Stimulated activated CD8-positive, alpha-beta memory T cell treated with anti-CD3 and anti-CD28 coated beads, Interleukin-7, amount 100 ng/mL, for 24 hours (primary cell): ENCODE measurements around the gene STRN4.

Source experiments
- DNase-seq: peaks from one replicate; pipeline ENCODE4 v3.0.0-alpha.2; 2020; ENCODE audit warnings: low read depth

Gene STRN4

DNA sequence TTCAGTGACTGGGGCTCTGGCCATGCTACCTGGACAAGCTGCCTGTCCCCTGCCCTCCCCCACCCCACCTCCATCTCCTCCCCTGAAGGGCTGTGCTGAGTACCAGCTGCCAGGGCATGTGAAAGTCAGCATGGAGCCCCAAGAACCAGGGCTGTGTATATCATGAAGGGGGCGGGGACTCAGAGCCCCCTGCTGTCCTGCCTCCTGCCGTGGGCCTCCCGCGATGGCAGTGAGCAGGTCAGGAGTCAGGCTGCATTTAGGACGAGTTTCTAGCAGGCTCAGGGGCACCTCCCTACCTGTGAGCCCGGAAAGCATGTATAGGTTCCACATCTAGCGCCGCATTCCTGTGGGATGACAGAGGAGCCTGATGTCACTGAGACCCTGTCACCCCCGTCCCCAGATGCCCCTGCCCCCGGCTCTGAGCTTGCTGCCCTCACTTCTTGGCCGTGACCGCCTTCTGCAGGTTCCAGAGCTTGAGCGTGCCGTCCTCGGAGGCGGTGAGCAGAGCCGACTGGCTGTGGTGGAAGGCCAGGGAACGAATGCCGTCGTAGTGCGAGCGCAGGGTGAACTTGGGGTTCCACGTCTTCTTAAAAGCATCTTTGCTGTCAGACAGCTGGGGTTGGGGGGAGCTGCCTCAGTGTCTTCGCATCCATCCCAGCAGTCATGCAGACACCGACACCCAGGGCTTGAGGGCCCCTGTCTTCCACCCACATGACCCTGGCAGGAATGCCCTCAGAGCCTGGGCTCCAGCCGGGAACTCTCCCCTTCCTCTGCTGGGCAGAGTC lies 21.0 kb downstream of the STRN4 start:
- DNase-seq = no peak

DNA sequence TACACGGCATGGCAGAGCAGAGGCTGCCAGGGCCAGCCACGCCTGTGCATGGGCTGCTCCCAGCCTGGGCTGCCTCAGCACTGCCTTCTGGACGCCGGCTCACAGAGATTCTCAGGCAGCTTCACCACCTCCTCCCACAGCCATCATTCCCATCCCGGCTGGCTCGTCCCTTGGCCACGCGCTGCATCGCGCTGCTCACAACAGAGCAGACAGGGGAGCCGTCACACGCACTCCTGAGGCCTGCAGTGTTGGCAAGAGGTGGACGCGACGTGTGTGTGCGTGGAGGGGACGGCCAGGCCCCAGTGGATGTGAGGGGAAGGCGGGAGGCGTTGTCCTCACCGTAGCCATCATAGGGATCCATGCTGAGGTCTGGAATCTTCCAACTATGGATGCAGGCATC lies 21.8 kb downstream of the STRN4 start:
- DNase-seq = no peak

DNA sequence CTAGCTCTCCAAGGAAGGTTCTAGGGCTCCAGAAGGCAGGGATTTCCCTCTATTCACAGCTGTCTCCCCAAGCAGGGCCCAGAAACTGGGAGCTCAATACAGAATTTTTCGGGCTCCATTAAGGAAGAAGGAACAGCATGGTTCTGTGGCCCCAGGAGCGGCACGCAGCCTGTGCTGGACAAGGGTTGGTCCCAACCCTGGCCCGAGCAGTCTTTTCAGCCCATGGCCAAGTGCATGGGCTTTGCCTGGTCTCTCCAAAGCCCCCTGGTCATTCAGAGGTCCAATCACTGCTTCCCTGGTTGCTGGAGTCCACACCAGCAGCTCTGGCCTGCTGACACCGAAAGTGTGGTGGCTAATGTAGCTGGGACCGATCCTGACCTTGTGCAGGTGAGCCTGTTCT lies 22.8 kb downstream of the STRN4 start:
- no peak for DNase-seq

DNA sequence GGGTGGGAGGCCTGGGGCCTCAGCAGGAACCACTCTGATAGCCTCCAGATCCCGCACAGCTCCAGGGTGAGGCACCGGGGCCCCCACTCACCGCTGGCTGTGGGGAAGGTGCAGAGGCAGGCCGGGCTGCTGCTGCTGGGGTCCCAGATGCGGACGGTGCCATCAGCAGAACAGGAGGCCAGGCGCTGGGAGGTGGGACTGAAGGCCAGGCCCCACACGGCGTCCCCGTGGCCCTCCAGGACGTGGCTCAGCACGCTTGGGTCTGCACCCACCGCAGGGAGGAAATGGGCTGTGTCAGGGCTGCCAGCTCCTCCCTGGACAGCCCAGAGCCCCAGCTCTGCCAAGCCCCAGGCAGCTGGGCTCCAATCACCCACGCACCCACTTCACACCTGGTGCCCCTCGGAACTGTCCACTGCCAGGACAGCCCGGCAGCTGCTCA lies 23.2 kb downstream of the STRN4 start:
- DNase-seq = no peak

DNA sequence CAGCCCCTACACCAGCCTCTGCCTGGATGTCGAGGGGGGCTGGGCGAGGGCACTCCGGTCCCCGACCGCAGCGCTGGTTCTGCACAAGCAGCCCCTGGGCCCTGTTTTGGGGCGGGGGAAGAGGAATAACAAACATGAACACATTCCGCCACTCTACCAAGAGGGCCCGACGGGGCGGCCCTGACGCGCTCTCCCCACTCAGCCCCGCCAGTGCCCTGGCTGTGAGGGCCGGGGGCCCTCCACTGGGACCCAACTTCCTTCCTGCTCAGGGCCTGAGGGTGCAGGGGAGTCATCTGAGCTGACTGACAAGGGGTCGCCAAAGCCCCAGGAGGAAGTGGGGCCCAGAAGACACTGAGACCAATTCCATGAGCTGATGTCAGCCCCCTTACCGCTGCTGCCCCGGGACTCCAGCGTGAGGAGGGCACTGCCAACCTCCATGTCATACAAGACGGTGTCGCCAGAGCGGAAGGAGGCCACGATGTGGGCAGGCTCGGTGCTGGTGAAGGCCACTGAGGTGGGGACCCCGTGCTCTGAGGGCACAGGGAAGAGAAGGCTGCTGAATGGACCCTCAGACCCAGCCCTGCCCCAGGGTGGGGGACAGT lies 23.7 kb downstream of the STRN4 start:
- DNase-seq = no peak

DNA sequence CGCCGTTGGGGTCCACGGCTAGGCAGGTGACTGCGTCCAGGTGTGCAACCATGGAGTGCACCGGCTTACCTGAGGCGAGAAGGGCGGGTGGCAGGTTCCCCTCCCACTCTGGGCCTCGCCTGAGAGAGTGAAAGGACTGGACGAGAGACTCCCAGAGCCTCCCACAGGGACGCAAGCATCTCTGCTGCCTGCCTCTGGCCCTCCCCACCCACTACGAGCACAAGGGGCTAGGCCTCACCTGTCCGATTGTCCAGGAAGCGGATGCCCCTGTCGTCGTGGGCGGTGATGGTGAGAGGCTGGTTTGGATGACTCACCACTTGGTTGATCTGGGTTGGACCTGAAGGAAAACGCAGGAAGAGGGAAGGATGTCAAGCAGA lies 24.3 kb downstream of the STRN4 start:
- no peak for DNase-seq

DNA sequence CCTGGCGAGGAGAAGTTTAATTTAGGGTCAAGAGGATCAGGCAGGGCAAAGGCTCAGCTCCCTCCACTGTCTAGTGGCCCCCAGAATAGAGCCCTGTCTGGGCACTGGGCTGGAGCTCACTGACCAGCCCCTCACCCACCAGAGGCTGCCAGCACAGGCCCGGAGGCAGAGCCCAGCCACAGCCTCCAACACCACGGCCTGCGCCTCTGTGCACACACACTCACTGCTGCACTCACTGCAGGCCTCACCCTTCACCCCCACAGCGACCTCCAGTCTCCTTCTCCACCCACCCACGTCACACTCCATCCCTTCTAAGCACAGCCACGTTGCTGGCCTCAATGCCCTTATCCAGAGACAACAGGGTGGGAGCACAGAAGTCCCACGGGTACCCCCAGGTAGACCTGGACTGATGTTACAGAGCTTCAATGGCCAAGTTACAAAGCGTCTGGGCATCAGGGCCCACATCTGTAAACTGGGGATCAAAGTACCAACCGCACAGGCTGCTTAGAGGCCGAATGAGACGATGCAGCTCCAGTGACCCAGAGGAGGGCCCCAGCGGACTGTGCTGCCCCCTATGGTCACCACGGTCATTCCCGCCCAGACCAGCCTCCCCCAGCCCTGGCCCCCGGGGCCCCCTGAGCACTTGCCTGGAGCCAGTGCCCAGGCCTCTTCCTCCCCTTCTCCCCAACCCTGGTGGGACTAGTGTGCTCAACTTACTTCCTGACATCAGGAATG lies 24.8 kb downstream of the STRN4 start:
- DNase-seq = no peak

DNA sequence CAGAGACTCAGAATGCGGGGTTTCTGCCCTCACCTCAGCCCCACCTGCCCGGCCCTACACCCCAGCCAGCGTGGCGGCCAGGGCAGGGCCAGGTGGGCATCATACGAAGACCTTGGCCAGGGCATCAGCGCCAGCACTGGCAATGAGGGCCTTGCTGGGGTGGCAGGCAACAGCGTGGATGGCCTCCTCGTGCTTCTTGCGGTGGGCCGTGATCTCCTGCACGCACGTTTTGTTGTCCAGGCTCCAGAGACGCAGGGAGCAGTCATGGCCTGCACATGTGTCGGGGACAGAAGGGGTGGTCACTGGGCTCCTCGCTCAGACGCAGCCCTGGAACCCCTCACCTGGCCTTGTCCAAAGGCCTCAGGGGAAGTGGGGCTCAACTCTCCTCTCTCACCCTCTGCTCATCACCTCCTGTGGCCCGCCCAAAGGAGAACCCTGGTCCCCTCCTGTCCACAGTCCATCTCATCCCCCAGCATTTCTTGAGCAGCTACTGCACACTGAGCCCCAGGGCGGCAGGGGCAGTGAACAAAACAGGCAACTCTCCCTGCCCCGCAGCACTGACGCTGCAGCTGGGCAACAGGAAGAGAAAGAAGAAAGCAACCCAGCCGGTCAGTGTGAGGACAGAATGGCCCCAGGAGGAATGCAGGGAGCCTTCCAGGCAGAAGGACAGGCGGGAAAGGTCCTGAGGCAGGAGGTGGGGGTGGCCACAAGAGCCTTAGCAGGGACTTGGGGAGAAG lies 25.6 kb downstream of the STRN4 start:
- no peak for DNase-seq

DNA sequence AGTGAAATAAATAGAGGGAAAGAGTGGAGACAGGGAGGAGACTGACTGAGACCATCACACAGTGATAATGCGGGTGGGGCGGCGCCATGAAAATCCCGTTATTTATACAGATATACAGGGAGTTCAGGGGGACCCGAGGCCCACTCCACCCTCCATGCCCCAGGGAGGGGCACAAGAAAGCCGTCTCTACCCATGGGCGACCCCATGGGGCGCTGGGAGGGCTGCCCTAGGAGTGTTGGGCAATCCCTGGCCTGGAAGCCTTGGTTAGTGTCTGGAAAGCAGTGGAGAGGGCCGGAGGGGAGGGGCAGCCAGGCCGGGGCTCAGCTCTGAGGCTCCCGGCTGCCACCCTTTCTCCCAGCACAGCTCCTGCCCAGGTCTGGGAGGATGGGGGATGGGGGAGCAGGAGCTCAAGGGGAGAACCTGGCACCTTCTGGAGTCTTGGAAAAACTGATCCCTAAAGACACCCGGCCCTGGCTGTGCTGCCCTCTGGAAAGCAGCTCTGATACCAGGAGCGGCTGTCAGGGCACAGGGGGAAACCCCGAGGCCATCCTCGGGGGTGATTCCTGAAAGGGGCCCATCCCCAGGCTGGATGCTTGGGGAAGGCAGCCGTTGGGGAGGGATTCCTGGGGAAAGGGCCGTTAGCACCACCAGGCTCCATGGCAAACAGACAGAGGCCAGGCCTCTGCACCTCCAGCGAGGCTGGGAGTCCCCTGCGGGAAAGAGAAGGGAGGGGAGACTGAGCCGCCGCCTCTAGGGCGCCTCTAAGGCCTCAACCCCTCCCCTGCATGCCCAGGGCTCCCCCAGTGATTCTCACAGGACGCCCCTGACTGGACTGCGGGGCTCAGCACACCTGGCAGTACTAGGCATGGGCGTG lies 26.4 kb downstream of the STRN4 start:
- DNase-seq = no peak

DNA sequence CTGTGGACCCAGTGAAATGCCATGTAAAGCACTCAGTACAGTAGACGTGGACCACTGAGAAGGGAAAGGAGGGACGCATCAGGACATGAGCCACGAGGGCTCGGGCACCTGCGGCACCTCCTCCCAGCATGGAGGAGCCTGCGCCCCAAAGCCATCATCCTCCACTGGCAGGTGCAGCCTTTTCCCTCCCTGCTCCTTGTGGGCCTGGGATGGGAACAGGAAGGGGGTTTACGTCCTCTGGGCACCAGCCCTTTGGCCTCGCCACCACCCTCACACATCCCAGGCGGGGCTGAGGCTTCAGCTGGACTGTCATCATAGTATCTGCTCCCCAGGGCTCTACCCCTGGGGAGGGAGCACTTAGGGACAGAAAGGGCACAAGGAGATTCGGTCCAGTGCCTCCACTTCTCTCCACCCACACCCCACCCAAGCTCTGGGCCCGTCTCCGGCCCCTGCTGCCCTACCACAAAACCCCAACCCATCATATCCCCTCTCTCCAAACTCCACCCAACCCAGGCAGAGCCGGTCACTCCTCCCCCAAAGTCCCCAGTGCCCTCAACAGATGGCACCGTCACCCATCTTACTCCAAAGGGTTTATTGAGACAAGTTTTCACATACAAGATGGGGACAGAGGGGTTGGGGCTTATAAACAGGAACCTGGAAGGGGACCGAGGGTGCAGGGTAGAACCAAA lies 27.2 kb downstream of the STRN4 start:
- DNase-seq = no peak

DNA sequence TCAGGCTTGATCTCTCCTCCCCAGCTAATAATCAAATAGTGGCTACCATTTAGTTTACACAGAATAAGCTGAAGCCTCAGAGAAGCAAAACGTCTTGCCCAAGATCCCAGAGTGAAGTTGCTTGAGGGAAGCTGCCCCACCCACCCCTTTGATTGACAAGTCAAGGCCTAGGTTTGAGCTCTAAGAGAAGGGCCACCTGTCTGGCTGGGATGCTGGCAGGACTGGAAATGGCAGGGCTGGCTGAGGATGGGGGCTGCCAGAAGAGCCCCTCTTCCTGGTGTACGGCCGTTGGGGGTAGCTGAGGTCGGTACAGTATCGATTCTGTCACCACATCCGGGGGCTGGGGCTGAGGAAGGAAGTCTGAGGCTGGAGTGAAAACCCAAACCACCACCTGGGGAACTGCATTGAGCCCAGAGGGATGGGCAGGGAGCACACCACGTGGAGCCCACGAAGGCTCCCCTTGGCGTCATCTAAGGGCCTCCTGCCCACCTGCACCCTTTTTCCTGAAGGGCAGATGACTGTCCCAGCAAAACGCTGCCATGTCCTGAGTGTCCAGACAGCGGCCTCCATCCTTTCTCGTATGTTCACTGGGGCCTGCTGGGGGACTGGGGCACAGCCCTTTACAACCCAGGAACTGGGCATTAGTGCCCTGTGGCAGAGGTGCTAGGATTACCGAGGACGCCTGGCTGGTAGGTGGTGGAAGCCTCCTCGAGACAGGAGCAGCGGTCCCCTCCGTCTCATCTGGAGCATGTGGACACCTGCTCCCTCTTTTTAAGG lies 27.9 kb downstream of the STRN4 start:
- DNase-seq = no peak

DNA sequence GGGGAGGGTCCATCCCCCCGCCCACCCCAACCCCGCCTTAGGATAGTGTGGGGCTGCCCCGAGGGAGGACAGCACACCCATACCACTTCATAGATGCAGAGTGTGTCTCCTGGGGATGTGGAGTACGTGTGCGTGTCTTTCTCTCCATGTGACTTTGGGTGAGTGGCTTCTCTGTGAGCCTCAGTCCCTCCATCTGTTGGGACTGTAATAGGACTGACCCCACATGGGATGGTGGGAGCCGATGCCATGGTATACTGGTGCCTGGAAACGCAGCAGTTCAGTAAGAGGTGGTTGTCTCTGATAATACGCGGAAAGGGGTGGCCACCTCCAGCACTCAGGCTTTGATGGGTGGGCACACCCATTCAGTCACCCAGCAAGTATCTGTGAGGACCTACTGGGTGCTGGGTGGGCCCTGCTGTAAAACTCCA lies 28.5 kb downstream of the STRN4 start:
- DNase-seq = no peak

DNA sequence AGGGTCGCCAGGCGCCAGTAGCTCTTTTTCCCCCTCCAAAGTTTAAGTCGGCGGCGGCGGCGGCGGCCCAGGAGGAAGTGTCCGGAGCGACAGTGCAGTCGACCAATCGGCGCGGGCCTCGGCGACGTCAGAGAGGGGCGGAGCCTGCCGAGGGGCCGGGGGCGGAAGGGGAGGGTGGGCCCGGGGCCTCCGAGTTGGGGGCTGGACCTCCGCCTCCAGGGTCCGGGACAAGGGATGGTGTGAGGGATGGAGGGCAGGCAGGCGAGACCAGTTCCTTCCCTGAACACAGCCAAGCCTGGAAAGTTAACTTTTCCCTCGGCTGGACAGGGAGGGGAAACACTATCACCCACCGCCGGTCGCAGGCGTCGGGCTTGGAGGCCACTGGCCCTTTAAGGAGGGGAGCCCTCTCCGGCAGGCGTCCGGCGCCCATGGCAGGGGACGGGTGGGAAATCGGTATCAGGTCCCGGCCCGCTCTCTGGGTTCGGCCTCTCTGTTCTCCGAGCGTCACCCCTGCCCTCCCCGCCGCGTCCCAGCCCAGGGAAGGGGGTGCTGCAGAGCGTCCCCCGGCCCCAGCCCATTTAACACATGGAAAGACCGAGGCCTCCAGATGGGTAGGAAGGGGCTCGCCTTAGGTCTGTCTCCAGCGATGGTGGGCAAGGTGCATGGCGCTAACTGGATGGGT lies 29.1 kb downstream of the STRN4 start, which contains the start of gene PRKD2:
TSS of gene PRKD2 (minus strand) at position 81 of the 682 bp plus-strand sequence. CDS start 744 bp downstream, outside the sequence.
- DNase-seq = peak; percentile 85

DNA sequence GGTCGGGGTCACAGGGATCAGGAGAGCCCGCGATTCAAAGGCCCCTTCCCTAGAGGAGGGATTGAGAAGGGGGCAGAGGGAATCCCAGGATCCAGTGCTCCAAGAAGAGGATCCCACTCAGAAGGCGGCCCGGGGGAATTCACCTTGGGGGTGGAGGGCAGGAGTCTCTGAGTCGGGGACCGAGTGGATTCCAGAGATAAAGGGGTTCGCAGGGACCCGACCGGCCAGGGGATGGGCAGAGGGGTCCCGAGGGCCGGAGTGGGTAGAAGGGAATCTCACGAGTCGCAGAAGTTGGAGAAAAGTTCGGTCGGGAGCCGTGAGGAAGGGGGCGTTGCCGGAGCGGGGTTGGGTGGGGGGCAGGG lies 29.6 kb downstream of the STRN4 start:
- no peak for DNase-seq

DNA sequence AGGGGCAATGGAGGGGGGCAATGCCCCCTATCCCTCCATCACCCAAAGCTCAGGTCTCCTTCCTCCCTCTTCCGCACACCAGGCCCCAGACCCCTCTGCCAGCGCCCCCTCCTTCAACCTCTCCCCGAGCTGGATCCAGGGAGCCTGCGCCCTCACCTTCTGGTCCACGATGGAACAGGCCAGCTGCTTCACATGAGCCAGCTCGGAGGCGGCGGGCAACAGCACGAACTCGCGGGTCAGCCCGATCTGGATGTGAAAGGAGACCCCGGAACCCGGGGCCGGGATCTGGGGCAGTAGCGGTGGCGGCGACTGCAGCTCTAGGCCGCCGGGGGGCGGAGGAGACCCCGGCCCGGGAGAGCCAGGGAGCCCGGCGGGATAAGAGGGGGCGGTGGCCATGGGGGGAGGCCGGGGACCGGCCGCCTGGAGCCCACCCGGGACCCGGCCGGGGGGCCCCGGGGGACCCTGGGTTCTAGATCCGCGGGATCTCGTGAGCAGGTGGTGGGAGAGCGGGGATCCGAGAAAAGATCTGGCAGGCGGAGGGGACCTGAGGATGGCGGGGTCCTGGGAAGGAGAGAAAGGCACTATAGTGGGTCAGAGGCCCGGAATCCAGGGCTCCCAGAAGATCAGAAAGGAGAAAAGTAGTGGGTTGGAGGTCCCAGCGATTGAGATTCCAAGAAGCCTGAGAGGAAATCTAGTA lies 30.1 kb downstream of the STRN4 start:
- no peak for DNase-seq

DNA sequence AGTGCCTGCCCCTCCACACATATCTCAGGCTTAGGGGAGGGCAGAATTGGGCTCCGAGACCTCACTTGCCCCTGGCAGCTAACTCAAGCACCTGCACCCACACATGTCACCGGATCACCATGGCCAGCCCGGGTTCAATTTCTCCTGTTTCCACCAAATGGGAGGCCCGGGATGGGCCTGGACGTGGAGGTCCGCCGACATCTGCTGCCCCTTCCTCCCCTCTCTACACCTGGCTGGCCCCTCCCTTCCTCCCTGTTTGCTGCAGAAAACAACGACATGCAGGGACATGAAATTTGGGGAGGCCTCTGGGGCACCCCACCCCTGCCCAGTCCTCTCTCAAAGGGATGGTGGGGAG lies 30.7 kb downstream of the STRN4 start:
- DNase-seq = no peak

DNA sequence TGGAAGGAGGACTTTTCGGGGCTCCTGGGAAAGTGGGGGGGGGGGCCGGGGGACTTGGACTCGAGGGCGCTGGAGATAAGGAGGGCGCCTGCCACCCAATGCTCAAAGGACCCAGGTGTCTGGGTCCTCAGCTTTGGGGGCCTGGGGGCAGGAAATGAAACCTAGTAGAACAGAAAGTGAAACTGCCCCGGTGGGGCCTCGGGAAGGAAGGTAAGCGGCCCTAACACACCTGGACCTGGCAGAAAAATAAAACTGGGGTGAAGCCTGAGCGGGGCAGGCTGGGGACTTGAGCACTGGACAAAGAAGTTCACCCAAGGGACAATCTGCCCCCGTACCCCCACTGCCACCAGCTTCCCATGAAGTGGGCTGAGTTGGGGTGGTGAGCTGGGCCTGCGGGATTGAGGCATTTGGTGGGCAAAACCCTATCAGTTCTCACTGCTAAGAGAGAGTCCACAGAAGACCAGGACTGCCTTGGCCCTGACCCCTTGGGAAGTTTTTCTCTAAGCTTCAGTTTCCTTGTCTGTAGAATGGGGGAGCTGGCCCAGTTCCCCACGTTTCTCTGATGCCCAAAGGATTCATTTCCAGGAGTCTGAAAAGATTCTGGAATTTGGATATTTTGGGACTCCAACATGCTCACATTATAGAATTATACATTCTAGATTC lies 31.7 kb downstream of the STRN4 start:
- DNase-seq = no peak

DNA sequence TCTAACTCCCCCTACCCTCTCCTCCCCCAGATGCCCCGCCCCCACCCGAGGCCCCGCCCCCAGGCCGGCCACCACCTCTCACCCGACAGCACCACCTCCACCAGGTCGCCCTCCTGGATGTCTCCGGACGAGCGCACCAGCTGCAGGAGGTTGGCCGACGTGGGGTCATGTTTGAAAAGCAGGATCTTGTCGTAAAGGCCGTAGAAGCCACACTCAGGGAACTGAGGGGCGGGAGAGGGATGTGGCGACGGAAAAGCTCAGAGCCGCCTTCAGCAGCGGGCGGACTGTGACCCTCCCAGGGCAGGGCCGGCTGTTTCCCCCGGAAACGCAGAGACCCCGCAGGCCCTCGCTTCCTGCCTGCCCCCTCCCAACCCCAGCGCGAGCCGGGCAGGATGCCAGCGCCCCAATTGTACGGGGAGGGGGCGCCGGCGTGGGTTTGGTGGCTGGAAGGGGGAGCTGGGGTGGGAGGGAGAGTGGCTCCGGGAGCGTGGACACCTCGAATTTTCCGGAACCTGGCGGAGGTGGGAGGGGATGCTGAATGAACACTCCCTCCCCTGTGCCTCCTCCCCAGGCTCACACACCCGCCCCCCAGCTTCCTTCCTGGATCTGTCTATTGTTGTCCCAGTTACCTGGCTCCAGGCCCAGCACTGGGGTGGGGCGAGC lies 32.3 kb downstream of the STRN4 start:
- DNase-seq = no peak
